ENCODE measurements around the gene CDH26.

DNA sequence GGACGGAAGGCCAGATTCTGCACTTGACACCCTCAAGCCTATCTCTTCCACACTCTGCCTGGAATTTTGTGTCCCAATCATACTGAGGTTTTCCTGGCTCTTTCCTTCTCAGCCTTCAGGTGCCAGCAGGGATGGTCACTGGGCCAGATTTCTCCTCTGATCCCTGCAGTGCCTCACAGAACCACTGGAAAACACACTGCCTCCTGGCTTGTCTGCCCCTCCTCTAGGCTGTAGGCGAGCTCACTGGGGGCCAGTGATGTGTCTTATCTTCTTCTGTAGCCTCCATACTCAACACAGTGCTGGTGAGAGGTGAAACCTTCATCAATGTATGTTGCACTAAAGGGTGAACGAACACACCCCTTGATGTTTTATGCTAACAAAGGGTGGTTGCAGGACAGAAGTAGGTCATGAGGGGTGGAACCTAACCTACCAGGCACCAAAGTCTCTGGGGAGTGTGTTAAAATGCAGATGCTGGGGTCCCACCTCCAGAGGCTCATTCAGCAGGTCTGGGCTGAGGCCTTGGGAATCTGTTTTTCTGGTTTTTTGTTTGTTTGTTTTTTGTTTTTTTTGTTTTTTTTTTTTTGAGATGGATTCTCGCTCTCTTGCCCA is 80.3 kb downstream of the CDH26 start:
- TF ChIP-seq, protein P1, sequence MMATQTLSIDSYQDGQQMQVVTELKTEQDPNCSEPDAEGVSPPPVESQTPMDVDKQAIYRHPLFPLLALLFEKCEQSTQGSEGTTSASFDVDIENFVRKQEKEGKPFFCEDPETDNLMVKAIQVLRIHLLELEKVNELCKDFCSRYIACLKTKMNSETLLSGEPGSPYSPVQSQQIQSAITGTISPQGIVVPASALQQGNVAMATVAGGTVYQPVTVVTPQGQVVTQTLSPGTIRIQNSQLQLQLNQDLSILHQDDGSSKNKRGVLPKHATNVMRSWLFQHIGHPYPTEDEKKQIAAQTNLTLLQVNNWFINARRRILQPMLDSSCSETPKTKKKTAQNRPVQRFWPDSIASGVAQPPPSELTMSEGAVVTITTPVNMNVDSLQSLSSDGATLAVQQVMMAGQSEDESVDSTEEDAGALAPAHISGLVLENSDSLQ (IDR thresholded peaks at IDR 0.05), result no peak
- TF ChIP-seq, protein P2, sequence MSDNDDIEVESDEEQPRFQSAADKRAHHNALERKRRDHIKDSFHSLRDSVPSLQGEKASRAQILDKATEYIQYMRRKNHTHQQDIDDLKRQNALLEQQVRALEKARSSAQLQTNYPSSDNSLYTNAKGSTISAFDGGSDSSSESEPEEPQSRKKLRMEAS (IDR thresholded peaks at IDR 0.05; ENCODE audit: low read depth, low read length), result no peak
- TF ChIP-seq EP300 (IDR thresholded peaks at IDR 0.05; ENCODE audit: borderline replicate concordance in 1 of 2, control insufficient read depth in 1 of 2, low read depth in 2 of 2, low read length in 2 of 2) (no peak), RCOR1 (conservative IDR thresholded peaks at IDR 0.05; ENCODE audit: low read depth, low read length) (no peak), EZH2 (IDR thresholded peaks at IDR 0.05; ENCODE audit: borderline replicate concordance, control insufficient read depth, low read depth, low read length) (no peak), ZNF384 (IDR thresholded peaks at IDR 0.05; ENCODE audit: borderline replicate concordance, low read depth, low read length) (no peak), ESRRA (IDR thresholded peaks at IDR 0.05; ENCODE audit: low read length) (no peak), KAT2A (conservative IDR thresholded peaks at IDR 0.05; ENCODE audit: control insufficient read depth, low read depth, low read length) (no peak), POLR2AphosphoS5 (IDR thresholded peaks at IDR 0.05; ENCODE audit: low read length) (no peak)
- TF ChIP-seq, protein P3, sequence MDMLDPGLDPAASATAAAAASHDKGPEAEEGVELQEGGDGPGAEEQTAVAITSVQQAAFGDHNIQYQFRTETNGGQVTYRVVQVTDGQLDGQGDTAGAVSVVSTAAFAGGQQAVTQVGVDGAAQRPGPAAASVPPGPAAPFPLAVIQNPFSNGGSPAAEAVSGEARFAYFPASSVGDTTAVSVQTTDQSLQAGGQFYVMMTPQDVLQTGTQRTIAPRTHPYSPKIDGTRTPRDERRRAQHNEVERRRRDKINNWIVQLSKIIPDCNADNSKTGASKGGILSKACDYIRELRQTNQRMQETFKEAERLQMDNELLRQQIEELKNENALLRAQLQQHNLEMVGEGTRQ (IDR thresholded peaks at IDR 0.05; ENCODE audit: borderline replicate concordance, low read depth, low read length), result no peak
